D341Med (cell line): ENCODE data around the gene SFTA2.
"Not testable (repeated sequence)": the region's sequence is repeated elsewhere in the genome, so short reads cannot be mapped to it uniquely, and the experiment has no call there.

Experiments
- DNase-seq: peaks from one replicate; pipeline ENCODE4 v3.0.0; 2012; ENCODE audit warnings: low spot score

SFTA2 gene

GRCh38 chr6:30942338-30943060 lies 10.5 kb upstream of the SFTA2 start:
- peak; percentile 54 for DNase-seq

DNA sequence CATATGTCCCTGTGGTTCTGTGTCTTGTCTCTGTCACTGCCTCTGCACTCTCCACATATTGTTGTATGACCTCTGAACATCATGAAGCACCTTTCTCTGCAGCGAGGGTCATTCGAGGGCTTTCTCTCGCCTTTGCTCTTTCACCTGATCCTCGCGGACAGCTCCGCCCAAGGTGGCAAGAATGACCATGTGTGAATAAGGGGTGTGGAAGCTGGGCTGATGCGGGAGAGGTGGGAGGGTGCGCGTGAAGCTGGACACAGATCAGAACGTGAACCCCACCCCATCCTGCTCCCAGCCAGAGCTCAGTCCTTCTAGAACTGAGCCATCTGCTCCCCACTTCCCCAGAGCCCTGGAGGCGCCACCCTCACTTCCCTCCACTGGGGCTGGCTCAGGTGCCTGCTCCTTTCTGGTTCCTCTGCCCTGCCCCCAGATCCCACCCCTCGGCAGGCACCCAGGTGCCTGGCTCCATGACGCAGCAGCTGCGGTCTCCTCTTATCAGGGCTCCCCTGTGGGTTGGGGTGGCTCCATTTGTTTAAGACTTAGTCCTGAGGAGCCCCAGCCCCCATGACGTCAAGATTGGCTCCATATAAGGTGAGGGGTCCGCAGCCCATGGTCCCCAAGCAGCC lies 8.5 kb upstream of the SFTA2 start, which contains the start of gene MUCL3:
Gene MUCL3 (plus strand): TSS at position 613 of the 626 bp plus-strand sequence. CDS start 27 bp downstream, outside the sequence.
- no peak for DNase-seq

DNA sequence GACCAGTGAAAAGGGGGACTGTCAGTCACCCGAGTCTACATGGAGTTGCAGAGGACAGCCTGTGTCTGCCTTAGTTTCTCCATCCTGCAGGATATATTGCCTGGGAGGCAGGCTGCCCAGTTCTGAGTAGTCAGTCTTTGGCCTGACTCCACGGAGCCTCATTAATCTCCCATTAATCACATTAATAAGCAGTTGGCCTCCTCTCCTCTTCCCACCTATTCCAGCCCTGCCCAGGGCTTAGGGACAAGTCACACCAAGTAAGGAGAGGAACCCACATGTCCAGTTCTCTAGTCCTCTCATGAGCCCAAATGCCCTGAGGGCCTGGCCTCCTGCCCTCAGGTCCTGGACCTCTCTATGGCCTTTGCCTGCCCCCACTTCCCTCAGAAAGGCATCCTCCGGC lies 7.5 kb upstream of the SFTA2 start:
- no peak for DNase-seq

- no peak for DNase-seq
Measured at GRCh38 chr6:30938730-30939129, 6.8 kb upstream of the SFTA2 start.

- DNase-seq: no peak
Measured at GRCh38 chr6:30937265-30937664, 5.3 kb upstream of the SFTA2 start.

- DNase-seq: no peak
Measured at GRCh38 chr6:30935018-30935417, 3.0 kb upstream of the SFTA2 start.

DNA sequence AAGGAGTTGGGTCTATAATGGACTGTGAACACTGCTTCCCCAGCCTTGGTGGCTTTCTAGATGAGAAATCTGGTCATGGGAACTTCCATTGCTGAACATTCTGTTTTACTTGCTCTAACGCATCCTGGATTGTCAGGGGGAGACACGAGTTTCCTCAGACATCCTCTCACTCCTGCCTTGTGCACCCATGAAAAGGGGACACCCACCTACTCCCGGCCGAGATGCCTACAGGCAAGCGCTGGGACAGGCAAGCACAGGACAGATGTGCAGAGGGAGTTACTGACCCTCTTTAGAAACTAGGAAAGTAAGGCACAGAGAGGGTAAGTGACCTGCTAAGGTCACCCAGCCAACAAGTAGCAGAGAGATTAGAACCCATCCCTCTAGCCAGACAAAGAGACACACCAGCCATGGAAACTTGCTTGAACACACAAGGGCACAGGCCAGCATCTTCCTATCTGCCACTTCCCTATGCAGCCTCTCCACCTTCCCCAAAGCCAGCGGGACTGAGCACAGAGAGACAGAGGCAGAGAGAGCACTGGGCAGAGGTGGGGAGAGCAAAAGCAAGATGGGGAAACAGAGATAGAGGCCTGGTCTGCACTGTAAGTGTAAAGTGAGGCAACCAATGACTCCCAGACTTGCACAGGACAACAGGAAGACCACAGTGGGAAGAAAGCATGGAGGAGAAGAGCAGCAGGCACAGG lies 845 bp upstream of the SFTA2 start:
- DNase-seq: no peak

- no peak for DNase-seq
Measured at GRCh38 chr6:30931272-30931671, 698 bp downstream of the SFTA2 start.

DNA sequence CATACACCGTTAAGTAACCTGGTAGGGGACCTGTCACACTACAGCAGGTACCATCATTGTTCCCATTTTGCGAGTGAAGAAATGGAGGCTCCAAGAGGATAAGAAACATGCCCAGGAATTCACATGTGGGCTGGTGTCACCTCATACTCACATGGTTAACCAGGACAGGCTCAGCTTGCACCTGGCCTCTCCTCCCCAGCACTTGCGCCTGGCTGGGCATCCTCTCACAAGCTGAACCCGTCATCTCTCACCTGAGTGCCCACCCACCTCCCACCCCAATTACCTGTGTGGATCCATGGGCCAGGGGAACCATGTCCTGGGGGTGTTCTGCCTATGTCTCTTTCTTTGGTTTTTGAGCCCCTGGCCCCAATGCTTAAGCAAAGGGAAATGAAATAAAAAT lies 1.5 kb downstream of the SFTA2 start:
- no peak for DNase-seq

DNA sequence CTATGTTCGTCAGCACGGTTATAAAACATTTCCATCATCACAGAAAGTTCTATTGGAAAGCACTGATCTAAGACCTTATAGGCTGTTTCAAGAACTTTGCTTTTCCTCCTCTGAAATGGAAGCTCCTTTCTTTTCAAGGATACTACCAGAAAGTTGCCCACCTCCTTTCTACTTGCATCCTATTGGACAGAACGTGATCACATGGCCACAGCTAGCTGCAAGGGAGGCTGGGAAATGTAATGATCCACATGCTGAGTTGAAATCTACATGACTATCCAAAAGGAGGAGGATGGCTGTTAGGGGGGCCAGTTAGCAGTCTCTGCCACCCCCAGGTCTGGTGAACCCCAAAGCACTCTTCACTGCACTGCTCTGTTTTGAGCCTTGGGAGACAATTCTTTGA lies 3.3 kb downstream of the SFTA2 start:
- DNase-seq: no peak

GRCh38 chr6:30927080-30927479 lies 4.9 kb downstream of the SFTA2 start:
- not testable (repeated sequence) for DNase-seq

DNA sequence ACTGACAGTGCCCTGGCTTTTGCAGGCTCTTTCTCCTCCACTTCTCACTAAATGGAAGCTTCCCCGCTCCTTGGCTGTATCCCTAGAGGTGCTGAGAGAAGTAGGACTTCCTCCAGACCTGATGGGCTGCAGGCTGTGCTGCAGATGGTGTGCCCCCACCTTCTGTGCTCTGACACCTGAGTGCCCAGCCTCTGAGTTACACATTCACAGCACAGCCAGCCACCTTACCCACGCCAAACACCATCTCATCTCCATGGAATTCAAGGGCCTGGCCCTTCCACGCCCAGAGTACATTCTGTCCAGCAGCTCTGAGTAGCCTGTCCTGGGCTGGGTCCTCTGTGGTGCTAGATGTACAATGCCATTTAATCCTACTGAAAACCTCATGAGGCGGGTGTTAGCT lies 5.3 kb downstream of the SFTA2 start:
- DNase-seq: no peak

GRCh38 chr6:30924040-30924627 lies 7.8 kb downstream of the SFTA2 start:
- DNase-seq: not testable (repeated sequence)

- no peak for DNase-seq
Measured at GRCh38 chr6:30922447-30922852, 9.5 kb downstream of the SFTA2 start.

GRCh38 chr6:30918670-30919069 lies 13.3 kb downstream of the SFTA2 start:
- DNase-seq: no peak

- DNase-seq: no peak
Measured at GRCh38 chr6:30917487-30917886, 14.5 kb downstream of the SFTA2 start.

- no peak for DNase-seq
Measured at GRCh38 chr6:30917041-30917440, 14.9 kb downstream of the SFTA2 start.

DNA sequence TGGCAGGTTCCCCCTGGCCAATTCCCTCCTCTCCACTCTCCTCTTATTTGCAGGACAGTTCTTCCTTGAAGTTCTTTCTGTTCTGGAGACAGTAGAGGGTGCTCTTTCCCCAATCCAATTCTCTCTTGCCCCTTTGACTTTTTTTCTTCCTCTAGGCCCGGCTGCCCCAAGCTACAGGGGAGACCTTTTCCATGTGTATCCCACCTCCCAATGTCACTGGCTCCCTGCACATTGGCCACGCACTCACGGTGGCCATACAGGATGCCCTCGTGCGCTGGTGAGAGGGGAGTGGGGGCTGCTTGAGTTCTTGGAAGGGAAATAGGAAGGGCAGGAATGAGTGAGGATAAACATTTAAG lies 16.4 kb downstream of the SFTA2 start:
- DNase-seq: peak; percentile 76

- no peak for DNase-seq
Measured at GRCh38 chr6:30914854-30915590, 16.9 kb downstream of the SFTA2 start.

DNA sequence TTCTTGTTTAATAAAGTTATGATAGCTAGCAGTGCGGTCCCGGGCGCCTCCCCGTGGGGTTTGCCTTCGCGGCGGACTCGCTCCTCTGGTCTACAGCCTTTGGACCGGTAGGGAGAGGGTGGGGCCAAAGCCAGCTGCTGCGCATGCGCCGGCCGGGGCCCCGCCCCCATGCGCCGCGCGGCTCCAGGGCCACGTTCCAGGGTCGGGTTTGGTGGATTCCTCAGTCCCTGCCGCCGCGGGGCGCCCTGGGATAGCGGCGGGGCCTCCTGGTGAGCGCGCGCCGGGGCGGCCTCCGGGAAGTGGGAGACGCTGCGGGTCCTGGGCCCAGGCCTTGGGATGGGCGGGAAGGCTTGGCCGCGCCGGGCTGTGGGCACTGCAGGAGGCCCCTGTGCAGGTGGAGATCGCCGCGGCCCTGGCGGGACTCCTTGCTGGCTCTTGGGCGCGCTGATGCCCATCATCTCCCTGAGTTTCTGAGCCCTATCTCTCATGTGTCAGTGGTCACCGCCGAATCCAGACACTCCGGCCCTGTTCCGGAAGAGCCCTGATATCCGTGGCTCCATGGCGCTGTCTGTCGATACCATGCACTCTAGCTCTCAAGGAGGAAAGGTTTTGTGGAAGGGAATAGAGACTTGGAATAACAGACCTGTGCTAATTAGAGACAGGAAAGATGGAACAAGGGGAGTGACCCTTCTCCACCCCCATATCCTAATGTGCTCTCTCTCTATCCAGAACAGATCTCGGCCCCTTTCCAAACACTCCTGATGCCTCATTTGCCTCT lies 17.7 kb downstream of the SFTA2 start, which contains the start of gene VARS2:
Gene VARS2 (plus strand): TSS at position 163 of the 778 bp plus-strand sequence. CDS start 599 bp downstream, at position 762.
- peak; percentile 99 for DNase-seq

DNA sequence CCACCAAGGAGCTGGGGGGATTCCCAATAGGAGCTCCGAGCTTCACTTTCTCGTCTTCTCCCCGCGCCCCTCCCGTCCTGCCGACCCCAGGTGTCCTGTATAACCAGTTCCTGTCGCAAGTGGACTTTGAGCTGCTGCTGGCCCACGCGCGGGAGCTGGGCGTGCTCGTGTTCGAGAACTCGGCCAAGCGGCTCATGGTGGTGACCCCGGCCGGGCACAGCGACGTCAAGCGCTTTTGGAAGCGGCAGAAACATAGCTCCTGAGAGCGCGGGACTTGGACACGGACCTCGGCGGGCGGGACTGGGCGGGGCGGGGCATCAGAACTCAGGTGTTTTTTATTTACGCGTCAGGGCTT lies 18.3 kb downstream of the SFTA2 start:
- DNase-seq: no peak
